Midbrain (tissue), 1 donor: ENCODE results near the gene RHBDD1.

ENCODE experiments used
- DNase-seq: peaks from one replicate; lab custom pipeline; 2025; lab: John Stamatoyannopoulos, UW

RHBDD1 gene

DNA sequence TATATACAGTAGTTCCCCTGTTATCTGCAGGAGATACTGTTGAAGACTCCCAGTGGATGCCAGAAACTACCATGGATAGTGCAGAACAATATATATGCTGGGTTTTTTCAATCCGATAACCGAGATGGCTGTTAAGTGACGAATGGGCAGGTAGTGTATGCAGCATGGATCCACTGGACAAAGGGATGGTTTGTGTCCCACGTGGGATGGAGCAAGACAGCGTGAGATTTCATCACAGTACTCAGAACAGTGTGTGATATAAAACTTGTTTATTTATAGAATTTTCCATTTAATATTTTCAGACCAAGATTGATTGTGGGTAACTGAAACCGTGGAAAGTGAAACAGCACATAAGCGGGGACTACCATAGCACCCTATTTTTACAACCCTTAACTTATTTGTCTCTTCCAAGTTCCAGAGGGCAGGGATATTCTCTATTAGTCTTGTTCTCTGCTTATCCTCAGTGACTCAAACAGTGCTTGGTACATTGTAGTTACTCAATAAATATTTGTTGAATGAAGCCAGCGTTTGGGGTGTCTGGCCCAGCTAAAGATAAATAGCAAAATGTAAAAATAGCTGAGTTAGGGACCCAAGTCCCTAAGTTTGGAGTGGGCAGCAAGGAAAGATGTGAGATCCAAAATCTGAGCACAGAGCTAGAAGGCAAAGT, 50.0 kb downstream of the RHBDD1 start:
- no peak for DNase-seq

DNA sequence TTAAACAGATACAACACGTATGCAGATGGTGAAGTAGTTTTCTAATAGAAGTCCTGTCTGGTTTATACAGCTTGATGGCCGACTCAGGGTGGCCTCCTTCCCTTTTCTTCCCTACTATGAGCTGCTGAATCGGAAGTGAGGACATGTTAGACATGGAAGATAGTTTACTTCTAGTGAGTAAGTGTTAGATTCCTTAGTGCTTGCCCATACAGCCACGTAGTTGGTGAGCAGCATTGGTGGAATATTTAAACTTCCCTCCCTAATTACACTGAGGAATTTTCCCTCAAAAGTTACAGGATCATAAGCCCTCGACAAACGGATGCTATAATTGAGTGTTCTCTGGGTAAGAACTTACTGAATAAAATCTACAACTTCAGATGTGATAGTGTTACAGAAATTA, 52.1 kb downstream of the RHBDD1 start:
- DNase-seq, result no peak

DNA sequence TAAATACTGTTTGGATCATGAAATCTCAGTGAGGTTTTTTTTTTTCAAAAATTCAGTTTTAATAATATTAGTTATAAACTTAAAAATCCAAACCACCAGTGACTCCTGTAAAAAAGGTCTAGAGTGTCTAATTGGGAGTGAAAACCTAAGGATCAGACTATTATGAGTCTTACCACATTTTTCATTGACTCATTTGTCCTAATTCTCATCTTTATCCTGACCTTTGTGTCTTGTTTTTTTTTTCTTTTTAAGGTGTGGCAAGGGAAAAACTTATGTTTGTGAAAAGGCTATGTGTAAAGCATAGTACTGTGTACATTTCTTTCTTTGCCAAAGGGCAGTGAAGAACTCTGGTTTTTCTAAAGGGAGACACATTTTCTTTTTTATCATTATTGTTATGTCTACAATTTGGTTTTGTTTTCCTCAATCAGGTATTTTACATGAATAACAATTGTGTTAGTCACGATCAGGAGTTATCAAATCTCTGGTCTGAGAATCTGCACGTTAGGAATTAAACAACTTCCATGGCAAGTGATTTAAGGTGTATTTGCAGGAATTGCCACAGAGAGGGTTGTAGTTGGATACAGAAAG, 52.6 kb downstream of the RHBDD1 start:
- no peak for DNase-seq

DNA sequence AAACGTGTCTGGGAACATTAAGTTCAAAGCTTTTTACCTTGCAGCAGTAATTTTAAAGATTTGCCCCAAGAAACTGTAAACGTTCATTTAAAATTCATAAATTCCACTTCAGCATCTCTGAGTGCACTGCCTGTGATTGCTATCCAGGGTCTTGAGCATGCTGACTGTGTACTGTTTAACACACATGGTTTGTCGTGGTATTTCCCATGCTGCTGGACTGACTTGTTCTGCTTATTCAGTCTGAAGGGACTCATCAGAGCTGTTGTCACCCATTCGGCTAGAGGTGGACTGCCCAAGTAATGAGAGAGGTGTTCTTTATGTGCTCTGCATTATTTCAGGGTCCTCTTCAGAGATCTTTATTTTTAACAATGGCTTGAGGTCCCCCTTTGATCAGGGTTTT, 53.1 kb downstream of the RHBDD1 start:
- no peak for DNase-seq

DNA sequence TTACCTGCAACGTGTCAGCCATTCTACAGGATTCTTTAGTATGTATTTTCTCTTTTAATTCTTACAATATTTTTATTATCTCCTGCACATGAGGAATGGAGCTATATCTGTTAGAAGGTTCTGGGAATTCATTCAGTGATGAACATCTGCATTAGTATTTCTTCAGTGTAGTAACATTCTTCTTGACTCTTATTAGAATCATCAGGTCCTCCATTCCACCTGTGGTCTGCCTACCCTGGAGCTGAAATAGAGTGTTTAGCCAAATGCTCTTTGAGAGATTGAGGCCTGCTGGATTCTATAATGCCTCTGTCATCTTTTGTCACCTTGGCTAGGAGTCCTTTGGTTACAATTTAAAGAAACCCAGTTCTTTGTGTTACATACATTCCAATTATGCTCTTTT, 54.4 kb downstream of the RHBDD1 start:
- DNase-seq, result no peak

DNA sequence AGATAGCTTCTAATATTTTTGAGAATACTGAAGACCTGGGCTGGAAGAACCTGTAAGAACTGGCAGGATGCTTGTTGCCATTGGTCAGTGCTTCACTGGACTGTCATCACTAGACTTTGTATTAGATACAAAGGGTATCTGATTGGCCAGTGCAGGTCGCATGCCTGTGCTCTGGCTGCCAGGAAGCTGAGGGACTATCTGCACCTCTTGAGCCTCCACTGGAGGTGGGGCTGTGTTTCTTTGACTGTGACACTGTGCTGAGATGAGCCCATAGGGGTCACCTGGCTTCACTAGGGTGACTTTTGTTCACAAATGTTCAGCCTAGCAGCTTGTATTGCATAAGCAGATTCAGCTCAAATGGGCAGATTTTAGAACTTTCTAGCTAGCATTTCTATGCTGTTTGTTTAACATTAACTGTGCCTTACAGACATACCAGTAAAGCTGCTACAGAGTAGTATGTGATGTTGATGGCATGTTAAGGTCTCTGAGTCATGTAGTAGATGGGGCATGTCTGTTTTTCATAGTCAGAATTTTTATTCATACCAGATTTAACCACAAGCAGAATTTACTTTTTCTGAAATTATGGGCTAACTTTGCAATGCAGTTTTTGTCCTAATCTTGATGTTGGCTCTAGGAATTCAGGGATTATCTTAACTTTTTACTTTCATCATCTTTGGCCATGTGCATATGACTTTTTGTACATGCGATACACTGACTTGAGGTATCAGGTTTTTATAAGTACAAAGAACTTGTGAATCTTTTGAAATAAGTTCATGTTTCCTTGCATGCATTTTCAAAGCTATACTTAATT, 56.1 kb downstream of the RHBDD1 start:
- DNase-seq, result no peak

DNA sequence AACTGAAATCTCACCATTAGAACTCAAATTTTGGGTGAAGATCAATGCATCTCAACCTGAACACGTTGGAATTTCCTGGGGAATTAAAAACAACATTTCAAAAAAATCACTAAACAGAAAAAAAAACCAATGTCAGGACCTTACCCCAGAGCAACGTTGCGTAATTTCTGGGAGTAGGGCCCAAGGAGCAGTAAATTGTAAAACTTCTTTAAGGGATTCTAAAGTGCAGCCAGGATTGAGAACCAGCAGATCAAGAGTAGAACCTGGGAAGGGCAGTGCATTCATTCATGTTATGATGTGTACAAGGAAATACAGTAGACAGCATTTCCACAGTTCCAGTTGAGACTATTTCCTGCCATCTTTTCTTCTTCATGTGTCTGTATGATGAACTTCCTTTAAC, 56.9 kb downstream of the RHBDD1 start:
- DNase-seq, result no peak

DNA sequence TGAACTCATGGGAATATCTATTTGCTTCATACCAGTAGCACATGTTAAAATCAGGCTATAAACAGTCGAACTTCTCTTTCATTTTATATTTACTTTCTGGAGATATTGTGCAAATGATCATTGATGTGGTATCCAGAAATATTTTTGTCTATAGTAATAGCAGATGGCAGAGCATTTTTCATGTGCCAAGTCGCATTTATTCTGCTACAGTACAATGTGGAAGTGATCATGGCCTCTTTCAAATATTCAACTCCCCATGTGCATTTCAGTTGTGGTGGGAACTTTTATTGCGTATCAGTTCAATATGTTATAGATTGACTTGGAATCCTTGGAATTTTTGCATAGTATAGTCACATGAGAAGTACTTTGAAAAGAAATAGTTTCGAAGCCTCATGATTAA, 57.4 kb downstream of the RHBDD1 start:
- DNase-seq, result no peak

DNA sequence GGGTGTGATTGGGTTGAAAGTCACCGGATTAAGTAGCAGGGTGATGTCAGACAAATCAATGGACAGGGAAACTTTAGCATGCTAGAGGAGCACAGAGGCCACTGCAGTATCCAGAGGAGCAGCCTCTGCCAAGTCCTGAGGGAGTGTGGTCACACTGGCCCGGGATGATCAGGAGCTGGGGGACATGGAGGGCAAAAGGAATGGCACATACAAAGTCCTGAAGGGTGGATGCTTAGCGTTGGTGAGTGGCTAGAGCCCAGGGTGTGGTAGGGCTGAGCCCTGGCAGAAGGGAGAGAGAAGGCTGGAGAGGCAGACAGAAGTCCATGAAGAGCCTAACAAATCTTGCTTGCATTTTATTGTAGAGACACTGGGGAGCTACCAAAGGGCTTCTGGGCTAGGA, 58.9 kb downstream of the RHBDD1 start:
- DNase-seq, result no peak

DNA sequence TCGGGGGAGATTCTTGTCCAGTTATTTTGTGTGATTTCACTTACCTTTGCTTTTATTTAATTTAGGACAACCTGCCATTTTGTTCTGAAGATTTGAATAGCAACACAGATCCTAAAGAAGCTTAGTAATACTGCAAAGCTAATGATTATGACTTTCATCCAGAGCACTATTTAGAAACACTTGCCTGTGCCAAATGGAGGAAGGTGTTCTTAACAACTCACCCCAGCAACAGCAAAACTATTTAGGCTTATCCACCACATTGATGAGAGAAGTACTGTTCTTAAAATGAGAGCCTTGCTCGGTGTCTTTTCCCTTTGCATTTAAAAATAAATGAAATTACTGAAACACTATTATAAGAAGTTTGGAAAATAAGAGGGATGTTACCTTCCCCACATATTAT, 59.7 kb downstream of the RHBDD1 start:
- DNase-seq, result no peak

DNA sequence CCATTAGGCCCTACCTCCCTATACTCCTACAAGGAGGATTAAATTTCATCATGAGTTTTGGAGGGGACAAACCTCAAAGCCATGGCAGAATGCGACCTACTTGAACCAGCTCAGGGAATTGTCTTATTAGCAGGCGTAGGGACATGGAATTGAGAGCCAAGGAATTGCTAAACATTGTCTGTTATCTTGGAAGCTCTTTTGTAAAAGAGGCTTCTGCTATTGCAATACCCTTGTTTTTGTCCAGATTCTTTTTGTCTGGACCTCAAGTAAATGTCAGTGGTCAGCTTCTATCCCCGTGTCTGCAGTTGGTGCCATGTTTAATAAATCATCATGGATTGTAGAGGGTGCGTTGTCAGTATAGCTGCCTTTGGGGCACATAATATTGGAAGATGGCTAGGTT, 62.3 kb downstream of the RHBDD1 start:
- no peak for DNase-seq

DNA sequence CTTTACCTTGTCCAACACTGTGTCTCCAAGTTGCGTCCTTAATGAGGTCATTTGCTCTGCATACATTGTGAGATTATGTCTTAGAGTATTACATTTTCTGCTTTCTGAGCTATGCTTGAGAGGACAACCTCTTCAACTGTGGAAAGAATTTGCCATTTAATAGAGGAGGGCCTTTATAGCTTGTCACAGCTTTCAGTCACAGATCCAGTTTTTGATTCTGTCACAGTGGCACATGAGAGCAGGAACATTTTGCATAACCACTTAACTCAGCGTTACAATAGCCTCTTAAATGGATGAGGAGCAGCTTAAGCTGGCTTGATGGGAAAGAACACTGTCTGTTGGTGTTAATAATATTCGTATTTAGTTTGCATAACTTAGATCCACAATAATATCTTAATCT, 63.0 kb downstream of the RHBDD1 start:
- no peak for DNase-seq

DNA sequence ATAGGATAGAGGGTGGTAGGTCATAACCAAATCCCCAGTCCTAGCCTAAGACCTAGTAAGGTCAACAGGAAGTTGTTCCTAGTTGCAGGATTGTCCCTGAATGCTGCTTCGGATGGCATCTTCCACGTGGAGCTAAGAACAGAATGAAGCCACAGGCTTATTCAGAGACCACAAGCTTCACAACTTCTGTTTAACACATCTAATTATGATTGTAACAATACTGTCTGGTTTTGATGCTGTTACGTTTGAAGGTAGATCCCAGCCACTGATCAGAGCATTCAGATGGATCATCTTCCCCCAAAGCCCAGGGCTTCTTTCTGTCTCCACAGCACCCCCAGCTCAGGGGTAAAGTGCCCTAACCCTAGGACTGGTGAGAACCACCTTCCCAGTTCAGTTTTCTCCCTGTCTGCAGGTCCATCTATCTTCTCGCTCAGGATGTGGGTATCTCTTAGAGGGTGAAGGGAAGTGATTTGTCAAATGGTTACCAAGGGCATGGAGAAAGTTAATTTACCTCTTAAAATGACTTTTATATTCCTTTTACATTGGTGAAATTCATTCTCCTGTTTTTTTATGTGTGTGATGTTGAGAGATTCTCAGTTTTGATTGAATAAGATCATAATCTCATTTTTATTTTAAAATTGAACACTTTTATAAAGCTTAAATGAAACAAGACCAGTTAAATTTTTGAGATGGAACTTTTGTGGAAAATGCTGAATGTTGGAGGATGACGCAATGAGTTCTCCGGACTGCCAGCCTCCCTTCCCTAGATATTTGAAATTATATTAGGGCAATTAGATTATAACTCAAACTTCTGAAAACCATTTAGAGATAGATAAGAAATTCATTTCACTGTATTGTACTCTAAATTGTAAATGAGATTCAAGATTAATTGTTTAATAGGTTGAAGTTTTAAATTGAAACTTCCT, 66.5 kb downstream of the RHBDD1 start:
- DNase-seq, result no peak

DNA sequence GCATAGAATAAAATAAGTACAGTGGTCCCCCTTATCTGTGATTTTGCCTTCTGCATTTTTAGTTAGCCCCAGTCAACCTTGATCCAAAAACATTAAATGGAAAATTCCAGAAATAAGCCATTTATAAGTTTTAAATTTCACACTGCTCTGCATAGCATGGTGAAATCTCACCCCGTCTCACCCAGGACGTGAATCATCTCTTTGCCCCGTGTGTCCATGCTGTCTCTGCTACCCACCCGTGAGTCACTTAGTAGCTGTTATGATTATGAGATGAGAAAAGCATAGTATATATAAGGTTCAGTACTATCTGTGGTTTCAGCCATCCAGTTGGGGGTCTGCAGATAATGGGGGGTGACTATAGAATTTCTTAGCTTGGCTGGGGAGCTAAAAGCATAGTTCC, 67.3 kb downstream of the RHBDD1 start:
- no peak for DNase-seq

DNA sequence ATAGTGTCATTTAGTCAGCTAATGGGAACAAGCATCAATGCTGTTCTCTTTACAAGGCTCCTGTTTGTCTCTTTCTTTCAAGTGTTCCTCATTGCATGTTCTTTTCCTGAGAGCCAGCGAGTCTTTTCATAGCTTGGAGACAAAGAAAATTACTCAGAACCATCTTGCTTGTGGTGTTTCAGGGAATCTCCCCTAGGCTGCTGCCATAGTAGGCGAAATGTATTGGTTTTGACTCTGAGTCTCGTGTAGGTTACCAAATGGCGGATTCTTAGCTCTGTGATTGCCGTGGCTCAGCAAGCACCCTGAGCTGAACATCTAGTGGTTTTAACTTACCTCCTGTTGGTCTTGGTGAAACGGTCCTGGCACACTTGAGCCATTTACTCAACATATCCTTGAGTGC, 68.7 kb downstream of the RHBDD1 start:
- DNase-seq, result no peak

DNA sequence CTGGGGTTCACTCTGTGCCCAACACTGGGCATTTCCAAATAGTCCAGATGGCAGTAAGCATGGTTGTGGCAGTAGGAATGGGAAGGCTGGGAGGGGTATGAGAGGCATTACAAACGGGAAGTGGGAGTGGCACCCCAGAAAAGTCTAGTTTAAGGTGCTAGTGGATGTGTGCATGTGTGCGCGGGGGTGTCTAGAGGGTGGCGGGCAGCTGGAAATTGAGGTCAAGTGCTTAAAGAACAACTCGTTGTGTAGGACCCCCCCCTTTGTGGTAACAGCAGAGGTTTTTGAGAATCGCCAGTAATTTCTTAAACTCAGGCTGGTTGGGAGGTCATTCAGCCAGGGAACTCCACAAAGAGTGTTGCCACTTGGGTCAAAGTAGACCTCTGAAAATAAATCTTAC, 69.9 kb downstream of the RHBDD1 start:
- no peak for DNase-seq

DNA sequence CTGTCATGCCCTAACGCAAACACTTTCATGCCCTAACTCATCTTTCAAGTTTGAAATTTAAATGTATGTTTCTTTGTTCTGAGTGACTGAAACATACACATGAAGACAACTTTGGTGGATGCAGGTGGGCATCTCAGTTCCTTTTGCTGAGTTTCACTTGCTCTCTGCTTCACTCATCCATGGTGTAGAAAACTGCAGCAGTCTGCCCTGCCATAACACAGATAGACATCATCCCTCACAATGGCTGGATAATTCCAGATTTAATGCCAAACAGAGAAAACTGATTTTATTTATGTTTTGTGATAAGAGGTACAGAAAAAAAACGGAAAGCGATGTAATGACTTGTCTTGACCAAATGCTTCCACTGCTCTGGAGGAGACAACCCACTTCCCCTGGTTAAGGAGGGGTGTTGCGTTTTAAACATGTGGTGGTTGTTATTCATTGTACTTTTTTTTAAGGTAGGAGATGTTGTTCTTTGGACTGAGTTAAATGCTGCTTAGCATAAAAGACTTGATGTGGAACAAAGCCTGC, 70.4 kb downstream of the RHBDD1 start:
- DNase-seq, result no peak

DNA sequence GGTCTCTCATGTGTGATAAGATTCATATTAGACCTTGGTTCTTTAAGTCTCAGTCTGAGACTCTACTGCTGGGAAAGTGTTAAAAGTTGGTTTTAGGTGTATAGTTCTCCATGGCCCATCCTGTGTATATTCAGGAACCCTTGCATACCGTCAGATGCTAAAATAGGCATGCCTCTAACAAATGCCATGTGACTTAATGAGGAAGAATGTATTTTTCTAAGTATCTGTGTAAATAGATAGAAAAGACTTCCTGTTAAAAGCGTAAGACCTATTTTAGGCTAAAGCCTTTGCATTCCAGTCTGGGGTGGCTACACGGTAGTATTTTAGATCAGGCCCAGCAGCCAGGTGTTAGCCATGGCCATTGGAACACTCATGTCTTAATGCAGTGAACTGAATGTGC, 73.3 kb downstream of the RHBDD1 start:
- DNase-seq, result no peak

DNA sequence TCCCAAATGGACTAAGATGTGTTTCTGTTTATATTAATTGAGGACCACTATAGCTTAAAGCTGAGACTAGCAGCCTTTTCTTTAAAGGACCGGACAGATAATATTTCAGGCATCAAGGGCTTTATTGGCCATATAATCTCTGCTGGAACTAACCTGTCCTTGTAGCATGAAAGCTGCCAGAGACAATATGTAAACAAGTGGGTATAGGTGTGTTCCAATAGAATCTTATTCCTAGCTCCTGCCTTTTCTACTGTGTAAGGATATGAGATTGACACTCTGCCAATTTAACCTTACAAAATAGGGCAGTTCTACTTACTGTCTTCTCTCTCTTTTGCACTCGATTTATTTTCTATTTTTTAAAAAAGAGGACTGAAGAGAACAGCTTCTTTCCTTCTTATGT, 74.0 kb downstream of the RHBDD1 start:
- DNase-seq, result no peak

DNA sequence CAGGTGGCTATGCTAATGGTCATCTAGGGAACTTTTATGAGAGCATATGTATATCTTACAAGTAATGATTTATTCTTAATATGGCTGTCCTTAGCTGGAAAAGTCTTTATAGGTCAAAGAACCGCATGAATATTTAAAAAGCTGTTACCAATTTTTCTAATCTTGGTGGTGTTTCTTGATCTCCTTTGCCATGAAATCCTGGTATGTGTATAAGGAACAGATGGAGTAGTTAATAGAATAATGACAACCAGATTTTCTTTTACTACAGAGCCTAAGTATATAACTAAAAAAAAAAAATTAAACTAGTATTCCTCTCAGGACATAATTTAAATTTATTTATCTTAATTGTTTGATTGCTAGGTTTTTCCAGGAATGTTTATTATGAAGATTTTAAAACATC, 74.5 kb downstream of the RHBDD1 start:
- DNase-seq, result no peak

DNA sequence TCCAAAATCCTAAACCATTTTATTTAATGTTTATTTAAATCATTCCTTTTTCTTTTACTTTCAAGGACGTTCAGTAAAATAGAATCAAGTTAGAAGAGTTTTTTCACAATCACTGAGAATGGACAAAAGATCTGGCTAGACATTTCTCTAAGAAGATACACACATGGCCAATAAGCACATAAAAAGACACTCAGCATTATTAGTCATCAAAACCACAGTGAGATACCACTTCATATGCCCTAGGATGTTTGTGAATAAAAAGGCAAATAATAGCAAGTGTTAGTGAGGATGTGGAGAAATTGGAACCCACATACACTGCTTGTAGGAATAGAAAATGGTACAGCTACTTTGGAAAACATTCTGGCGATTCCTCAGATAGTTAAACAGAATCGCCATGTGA, 76.1 kb downstream of the RHBDD1 start:
- no peak for DNase-seq

DNA sequence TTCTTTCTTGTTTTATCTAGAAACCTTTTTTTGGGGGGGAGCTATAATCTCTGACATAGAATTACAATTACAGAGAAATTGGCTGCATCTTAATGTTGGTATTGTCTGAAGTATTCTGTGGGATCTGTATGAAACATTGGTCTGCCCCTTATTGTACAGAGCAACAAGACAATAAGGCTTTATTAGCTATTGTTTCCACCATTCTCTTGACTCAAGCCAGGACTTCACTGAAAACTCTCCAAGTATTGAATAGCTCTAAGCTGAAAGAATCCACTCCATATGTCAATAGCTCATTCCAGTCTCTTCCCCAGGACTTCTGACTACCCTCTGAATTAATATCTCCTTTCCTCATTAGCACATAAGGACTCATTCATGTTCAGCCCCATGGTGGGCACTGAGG, 77.8 kb downstream of the RHBDD1 start:
- no peak for DNase-seq
